SU-DHL-6 (cell line): ENCODE data around the gene MRPL17.
"Not testable (repeated sequence)": the region's sequence is repeated elsewhere in the genome, so short reads cannot be mapped to it uniquely, and the experiment has no call there.

Source experiments
- EZH2phosphoT487 ChIP-seq: fragments of 200-600 bp; sonication (generic), shearing (Covaris generic); conservative IDR thresholded peaks from 2 replicates; pipeline ENCODE4 v1.6.1; 2018; ENCODE audit warnings: mild to moderate bottlenecking, antibody characterized with exemption, low read length, moderate library complexity, mixed read lengths
- TF ChIP-seq, protein P1 (sequence below): fragments of 200-600 bp; sonication (generic); IDR thresholded peaks from one replicate; pipeline ENCODE4 v1.5.1; 2017; ENCODE audit warnings: antibody characterized with exemption, mild to moderate bottlenecking, low read length, moderate library complexity; ENCODE audit not compliant: insufficient read depth, poor library complexity, severe bottlenecking

GRCh38 chr11:6684068-6684467, 928 bp upstream of the MRPL17 start:
- TF ChIP-seq, protein P1, sequence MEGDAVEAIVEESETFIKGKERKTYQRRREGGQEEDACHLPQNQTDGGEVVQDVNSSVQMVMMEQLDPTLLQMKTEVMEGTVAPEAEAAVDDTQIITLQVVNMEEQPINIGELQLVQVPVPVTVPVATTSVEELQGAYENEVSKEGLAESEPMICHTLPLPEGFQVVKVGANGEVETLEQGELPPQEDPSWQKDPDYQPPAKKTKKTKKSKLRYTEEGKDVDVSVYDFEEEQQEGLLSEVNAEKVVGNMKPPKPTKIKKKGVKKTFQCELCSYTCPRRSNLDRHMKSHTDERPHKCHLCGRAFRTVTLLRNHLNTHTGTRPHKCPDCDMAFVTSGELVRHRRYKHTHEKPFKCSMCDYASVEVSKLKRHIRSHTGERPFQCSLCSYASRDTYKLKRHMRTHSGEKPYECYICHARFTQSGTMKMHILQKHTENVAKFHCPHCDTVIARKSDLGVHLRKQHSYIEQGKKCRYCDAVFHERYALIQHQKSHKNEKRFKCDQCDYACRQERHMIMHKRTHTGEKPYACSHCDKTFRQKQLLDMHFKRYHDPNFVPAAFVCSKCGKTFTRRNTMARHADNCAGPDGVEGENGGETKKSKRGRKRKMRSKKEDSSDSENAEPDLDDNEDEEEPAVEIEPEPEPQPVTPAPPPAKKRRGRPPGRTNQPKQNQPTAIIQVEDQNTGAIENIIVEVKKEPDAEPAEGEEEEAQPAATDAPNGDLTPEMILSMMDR: not testable (repeated sequence)
- TF ChIP-seq EZH2phosphoT487: not testable (repeated sequence)
